ENCODE results near the gene CNTNAP2. TPM values are rescaled to one million over a fixed set of nuclear protein-coding genes. Genes with fewer than 3 reads are reported as not detected.

CNTNAP2 gene
- total RNA-seq, 1 donor from 2014 or later: 0.22 TPM

DNA sequence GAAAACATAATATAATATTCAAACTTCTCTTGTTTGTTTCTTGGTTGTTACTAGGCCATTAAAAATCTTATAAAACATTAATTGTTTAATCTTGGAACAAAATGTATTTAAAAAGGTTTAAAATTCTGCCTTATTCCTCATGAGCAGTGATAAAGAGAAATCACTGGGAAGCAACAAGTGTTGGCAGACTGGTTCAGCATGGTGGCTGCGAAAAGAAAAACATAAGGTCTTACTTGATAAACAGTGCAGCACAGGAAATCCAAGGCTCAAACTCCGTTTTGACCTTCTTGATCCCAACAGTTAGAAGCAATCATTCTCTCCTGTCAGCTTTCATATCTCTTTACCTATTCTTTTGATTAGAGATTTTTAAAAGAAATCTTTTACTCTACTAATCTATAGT, 530.8 kb downstream of the CNTNAP2 start:
- intact Hi-C loops (cut with micrococcal nuclease): no loop called here
- no peak for ATAC-seq
- DNase-seq: no peak

DNA sequence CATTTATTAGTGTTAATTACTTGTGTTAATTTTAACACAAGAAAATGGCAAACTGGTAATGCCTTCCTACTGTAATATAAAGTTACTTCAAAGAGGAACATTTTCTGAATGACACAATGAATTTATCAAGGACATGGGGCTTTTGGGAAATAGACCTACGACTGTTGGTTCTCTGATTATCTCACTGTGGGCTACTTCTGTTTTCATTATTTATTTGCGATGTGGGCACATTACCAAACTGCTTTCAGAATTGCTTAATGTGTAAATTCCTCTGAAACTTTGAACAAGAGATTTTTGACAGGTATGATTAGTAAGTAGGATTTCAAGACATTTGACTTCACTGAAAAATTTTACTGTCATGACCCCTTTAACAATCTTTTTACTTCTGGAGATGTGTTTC, 535.6 kb downstream of the CNTNAP2 start:
- ATAC-seq: no peak
- intact Hi-C loops (cut with micrococcal nuclease): no loop called here

GRCh38 chr7:146654048-146654447, 537.4 kb downstream of the CNTNAP2 start:
- intact Hi-C loops (cut with micrococcal nuclease): no loop called here
- no peak for DNase-seq
- no peak for ATAC-seq

More for the DNA sequence above, 535.6 kb downstream of the CNTNAP2 start:
- no peak for DNase-seq

- intact Hi-C loops (cut with micrococcal nuclease): no loop called here
- no peak for DNase-seq
- ATAC-seq: no peak
Measured at GRCh38 chr7:146655928-146656797, 539.6 kb downstream of the CNTNAP2 start.

DNA sequence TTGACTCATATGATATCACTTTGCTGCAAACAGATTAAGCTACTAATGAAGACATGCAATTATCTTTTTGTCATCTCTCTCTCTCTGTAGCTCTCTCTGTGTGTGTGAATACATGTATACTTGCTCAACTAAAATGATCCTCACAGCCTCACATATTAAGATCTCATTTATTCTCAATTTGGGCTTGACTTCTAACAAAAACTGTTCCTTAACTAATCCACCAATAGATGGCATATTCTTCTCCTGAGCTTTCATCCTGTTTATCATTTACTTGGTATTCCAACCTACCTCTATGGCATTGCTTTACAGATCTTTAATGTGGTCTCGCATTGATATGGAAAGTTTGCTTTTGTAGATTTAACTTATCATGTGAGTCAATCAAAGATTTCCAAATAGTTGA, 540.4 kb downstream of the CNTNAP2 start:
- no peak for DNase-seq
- intact Hi-C loops (cut with micrococcal nuclease): no loop called here
- ATAC-seq: no peak

GRCh38 chr7:146658604-146659003, 542.0 kb downstream of the CNTNAP2 start:
- ATAC-seq: no peak
- no peak for DNase-seq
- intact Hi-C loops (cut with micrococcal nuclease): no loop called here

DNA sequence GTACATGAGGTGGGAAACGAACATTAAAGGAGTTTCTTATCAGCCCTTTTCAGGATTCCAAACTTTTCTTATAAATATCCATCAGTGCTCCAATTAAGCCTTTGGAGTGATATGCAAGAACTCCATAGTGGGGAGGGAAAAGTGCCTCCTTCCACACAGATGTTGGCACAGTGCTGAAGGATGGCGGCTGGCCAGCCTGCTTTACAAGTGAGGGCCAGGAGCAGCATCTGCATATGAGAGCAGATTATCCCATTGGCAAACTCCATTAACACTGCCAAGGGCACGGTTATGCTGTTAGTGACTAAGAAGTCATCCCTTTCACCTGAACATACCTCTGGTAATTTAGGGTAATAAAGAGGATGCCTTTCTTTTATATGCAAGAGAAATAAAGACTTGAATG, 543.1 kb downstream of the CNTNAP2 start:
- DNase-seq (no peak), ATAC-seq (no peak)
- intact Hi-C loops (cut with micrococcal nuclease): no loop called here

- no peak for ATAC-seq
- intact Hi-C loops (cut with micrococcal nuclease): no loop called here
- no peak for DNase-seq
Measured at GRCh38 chr7:146660839-146661238, 544.2 kb downstream of the CNTNAP2 start.

DNA sequence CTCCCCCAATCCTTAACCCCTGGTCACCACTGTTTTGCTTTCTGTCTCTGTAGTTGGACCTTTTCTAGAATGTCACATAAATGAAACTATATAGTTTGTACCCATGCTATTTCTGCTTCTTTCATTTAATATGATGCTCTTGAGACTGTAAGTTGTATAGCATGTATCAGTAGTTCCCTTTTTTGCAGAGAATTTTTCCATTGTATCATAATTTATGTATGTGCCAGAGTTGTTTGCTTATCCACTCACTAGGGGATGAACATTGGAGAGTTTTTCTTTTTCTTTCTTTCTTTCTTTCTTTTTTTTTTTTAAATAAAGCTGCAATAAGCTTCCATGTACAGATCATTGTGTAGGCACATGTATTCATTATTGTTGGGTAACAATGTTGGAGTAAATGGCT, 544.8 kb downstream of the CNTNAP2 start:
- no peak for DNase-seq
- no peak for ATAC-seq
- intact Hi-C loops (cut with micrococcal nuclease): no loop called here

DNA sequence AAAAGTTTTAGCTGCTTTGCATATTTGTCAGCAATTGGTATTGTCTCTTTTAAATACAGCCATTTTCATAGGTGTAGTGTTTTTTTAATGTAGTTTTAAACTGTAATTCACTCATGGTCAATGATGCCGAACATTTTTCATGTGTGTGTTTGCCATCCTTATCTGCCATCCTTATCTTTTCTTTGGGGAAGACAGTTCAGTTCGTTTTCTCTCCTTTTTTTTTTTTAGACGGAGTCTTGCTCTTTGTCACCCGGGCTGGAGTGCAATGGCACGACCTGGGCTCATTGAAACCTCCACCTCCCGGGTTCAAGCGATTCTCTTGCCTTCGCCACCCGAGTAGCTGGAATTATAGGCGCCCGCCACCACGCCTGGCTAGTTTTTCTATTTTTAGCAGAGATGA, 545.3 kb downstream of the CNTNAP2 start:
- ATAC-seq (no peak), DNase-seq (no peak)
- intact Hi-C loops (cut with micrococcal nuclease): no loop called here

DNA sequence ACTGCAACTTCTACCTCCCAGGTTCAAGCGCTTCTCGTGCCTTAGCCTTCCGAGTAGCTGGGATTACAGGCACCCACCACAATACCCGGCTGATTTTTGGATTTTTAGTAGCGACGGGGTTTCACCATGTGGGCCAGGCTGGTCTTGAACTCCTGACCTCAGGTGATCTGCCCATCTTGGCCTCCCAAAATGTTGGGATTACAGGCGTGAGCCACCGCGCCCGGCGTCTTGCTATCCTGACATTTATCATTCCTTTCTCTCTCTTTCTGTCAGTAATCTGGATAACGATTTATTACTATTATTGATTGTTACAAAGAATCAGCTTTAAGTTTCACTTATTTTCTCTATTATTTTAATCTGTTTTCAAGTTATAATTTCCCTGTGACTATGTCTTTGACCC, 548.4 kb downstream of the CNTNAP2 start:
- ATAC-seq: no peak
- no peak for DNase-seq
- intact Hi-C loops (cut with micrococcal nuclease): no loop called here

DNA sequence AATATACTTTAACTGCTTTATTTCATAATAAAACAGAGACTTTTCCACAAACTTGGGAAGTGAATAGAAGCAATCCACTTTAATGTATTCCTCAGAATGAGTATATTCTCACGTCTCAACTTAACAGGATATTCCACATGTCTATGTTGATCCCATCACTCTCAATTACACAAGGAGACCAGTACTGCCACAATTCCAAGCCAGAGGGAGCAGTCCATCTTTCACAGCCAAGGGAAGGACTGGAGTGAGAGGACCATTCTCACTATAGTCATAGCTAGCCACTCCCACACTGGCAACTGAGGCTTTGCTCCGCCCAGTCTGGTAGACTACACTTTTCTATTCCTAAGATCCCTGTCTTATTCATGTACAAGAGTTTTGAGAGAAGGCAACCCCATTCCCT, 553.9 kb downstream of the CNTNAP2 start:
- DNase-seq (no peak), ATAC-seq (no peak)
- intact Hi-C loops (cut with micrococcal nuclease): no loop called here

GRCh38 chr7:146681487-146681886, 564.9 kb downstream of the CNTNAP2 start:
- no peak for ATAC-seq
- DNase-seq: no peak
- intact Hi-C loops (cut with micrococcal nuclease): no loop called here

GRCh38 chr7:146683439-146683838, 566.8 kb downstream of the CNTNAP2 start:
- intact Hi-C loops (cut with micrococcal nuclease): no loop called here
- no peak for DNase-seq
- no peak for ATAC-seq

DNA sequence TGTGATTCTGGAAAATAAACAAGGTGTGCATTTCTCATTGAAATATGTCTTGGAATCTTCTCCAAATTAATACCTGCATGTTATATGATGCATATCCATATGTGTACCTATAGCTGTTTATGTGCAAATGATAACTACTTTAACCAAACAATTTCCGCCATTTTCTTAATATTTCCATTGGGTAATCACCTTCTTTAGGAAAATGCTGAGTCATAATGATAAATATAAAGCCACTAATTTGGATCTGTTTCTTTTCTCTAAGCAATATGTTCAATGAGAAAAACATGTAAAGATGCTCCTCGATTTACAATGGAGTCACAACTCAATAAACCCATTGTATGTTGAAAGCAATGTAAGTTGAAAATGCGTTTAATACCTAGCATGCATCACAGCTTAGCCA, 574.4 kb downstream of the CNTNAP2 start:
- no peak for DNase-seq
- ATAC-seq: no peak
- intact Hi-C loops (cut with micrococcal nuclease): no loop called here

GRCh38 chr7:146698995-146699610, 582.5 kb downstream of the CNTNAP2 start:
- no peak for DNase-seq
- intact Hi-C loops (cut with micrococcal nuclease): no loop called here
- no peak for ATAC-seq

GRCh38 chr7:146700015-146700560, 583.5 kb downstream of the CNTNAP2 start:
- no peak for DNase-seq
- intact Hi-C loops (cut with micrococcal nuclease): no loop called here
- ATAC-seq: no peak

GRCh38 chr7:146701166-146701565, 584.6 kb downstream of the CNTNAP2 start:
- DNase-seq: no peak
- intact Hi-C loops (cut with micrococcal nuclease): no loop called here
- ATAC-seq: no peak

- DNase-seq (no peak), ATAC-seq (no peak)
- intact Hi-C loops (cut with micrococcal nuclease): no loop called here
Measured at GRCh38 chr7:146702898-146703297, 586.3 kb downstream of the CNTNAP2 start.

GRCh38 chr7:146709451-146710027, 592.9 kb downstream of the CNTNAP2 start:
- ATAC-seq: no peak
- DNase-seq: no peak
- intact Hi-C loops (cut with micrococcal nuclease): no loop called here

All from left ventricle myocardium superior (tissue), 1 donor.